Subcutaneous adipose tissue (tissue), 4 donors: ENCODE data around the gene PARD3. TPM values are rescaled to one million over a fixed set of nuclear protein-coding genes. Genes with fewer than 3 reads are reported as not detected.

Experiments used
- CTCF ChIP-seq: fragments of 450-650 bp; IDR thresholded peaks from one replicate; pipeline ENCODE4 v1.5.1; 2016; ENCODE audit warnings: low read depth, mild to moderate bottlenecking, control low read depth, antibody characterized with exemption, moderate library complexity
- total RNA-seq, 4 donors: library from RNA; depleted of rRNA; stranded (reverse); fragments of >200 nt; gene quantifications; one replicate each; pipeline ENCODE4 v1.1.0, GENCODE V29; 2016

The PARD3 gene
- total RNA-seq, 4 donors from 2014 or later: 39.4 to 70.3 (median 45.0) TPM

- no peak for TF ChIP-seq CTCF
Measured at GRCh38 chr10:34553747-34554146, 261.3 kb downstream of the PARD3 start.

GRCh38 chr10:34551295-34551694 lies 263.8 kb downstream of the PARD3 start:
- TF ChIP-seq CTCF: no peak

GRCh38 chr10:34549953-34550352 lies 265.1 kb downstream of the PARD3 start:
- no peak for TF ChIP-seq CTCF

- TF ChIP-seq CTCF: no peak
Measured at GRCh38 chr10:34549001-34549400, 266.1 kb downstream of the PARD3 start.

- TF ChIP-seq CTCF: no peak
Measured at GRCh38 chr10:34548466-34548865, 266.6 kb downstream of the PARD3 start.

- TF ChIP-seq CTCF: no peak
Measured at GRCh38 chr10:34547695-34548094, 267.4 kb downstream of the PARD3 start.

- TF ChIP-seq CTCF: no peak
Measured at GRCh38 chr10:34547291-34547690, 267.8 kb downstream of the PARD3 start.
